NCI-H1048 (cell line): ENCODE results near the gene CELSR1.

Experiments used
- DNase-seq: peaks from one replicate; lab custom pipeline; 2025; lab: John Stamatoyannopoulos, UW

The CELSR1 gene

GRCh38 chr22:46374663-46375474 lies 162.6 kb downstream of the CELSR1 start:
- DNase-seq: no peak

- DNase-seq: no peak
Measured at GRCh38 chr22:46373921-46374662, 163.3 kb downstream of the CELSR1 start.

GRCh38 chr22:46373159-46373558 lies 164.3 kb downstream of the CELSR1 start:
- DNase-seq: no peak

DNA sequence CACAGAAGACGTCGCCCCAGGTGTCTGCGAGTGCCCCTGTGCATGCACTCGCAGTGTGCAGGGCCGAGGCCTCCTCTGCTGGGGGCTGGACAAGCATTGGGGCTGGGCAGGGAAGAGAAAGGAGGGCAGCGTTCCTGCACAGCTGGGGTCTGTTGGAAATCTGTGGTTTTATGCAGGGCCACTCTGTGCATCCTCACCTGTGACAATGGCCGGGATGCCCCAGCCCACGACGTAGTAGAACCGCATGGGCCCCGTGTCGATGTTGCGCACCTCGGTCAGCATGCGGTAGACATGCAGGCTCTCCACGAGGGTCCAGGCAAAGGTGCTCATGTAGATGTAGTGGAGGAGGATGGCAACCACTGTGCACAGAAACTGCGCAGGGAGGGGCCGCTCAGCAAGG lies 164.7 kb downstream of the CELSR1 start:
- no peak for DNase-seq

DNA sequence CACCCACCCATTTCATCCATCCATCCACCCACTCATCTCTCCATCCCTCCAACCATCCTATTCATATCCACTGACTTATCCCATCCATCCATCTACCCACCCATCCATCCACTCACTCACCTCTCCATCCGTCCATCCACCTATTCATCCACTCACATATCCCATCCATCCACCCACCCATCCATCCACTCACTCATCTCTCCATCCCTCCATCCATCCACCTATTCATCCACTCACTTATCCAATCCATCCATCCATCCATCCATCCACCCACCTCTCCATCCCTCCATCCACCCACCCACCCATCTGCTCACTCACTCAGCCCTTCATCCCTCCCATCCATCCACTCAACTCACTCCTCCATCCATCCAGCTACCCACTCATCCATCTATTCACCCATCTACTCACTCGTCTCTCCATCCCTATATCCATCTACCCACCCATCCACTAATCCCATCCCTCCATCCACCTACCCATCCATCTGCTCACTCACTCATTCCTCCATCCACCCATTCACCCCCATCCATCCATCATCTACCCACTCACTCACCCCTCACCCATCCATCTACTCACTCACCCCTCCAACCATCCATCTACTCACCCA lies 165.7 kb downstream of the CELSR1 start:
- DNase-seq: no peak

GRCh38 chr22:46370584-46371291 lies 166.7 kb downstream of the CELSR1 start:
- DNase-seq: no peak

DNA sequence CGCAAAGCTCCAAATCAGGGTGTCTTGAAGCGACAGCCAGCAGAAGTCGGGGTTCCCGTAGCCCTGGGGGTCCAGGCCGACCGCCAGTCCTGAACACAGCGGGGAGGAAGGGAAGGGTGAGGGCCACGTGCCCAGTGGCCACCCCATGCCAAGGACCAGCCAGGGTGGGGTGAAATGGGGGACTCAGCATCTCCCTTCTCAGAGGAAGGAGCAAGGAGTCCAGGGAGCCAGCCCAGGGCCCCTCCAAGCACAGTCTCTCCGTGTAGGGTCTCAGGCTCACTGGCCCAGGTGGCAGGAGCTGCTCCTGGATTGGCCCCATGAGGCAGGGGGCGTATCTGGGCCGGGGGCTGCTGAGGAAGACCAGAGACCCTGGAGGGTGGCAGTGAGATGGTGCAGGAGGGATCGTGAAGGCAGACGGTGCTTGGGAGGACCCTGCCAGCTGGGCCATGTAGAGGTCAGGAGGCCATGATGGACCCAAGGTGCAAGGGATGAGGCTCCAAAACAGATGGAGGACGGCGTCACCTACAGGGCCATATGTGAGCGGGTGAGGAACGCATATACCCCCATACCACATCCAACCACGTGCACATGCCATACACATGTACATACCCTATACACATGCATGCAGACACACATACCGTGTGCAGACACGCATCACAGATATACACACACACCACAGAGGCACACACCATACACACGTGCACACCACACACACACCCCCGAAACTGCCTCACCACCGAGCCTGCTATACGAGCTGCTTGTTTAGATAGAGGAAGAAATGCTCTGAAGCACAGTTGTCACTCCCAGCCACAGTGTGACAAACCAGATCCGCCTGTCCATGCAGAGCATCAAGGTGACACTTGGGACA lies 167.5 kb downstream of the CELSR1 start:
- DNase-seq: no peak

DNA sequence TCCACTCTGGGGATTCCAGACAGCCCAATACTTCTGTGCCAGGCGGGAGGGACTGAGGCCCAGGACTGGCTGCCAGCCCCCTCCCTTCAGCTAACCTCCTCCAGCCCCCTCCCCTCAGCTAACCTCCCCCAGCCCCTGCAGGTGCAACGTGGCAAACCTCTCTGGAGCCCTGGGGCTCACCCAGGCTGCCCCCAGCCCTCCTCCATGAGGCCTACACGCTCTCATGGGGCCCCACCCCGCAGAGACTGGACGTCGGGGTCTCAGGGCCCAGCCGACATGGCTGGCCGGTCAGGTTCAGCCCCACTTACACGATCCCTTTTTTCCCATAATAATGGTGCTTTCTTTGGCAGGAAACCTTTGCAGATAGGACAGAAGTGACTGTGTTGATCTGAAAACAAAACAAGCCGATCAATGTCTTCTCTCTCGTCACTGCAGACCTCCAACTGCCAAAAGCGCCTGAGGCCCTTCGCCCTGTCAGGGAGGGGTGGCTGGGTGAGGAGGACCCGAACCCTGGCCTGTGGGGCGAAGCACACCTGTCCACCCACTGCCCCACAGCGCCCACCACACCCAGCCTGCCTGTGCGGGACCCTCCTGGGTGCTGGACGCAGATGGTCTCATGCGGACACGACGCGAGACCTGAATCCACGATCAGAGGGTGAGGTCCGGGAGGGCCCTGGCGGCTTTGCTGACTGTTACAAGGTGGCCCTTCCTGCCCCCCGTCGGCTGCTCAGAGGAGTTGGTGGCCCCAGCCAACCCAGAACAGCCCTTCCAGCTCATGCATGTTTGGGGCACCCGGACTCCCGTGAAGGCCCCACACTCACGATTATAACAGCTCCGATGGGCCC lies 168.3 kb downstream of the CELSR1 start:
- no peak for DNase-seq

- DNase-seq: no peak
Measured at GRCh38 chr22:46368422-46368821, 169.0 kb downstream of the CELSR1 start.

GRCh38 chr22:46367707-46368191 lies 169.7 kb downstream of the CELSR1 start:
- peak; percentile 39 for DNase-seq

- no peak for DNase-seq
Measured at GRCh38 chr22:46366801-46367706, 170.4 kb downstream of the CELSR1 start.

GRCh38 chr22:46366327-46366731 lies 171.1 kb downstream of the CELSR1 start:
- DNase-seq: no peak

- DNase-seq: no peak
Measured at GRCh38 chr22:46365166-46365624, 172.2 kb downstream of the CELSR1 start.

- DNase-seq: no peak
Measured at GRCh38 chr22:46364341-46365165, 172.9 kb downstream of the CELSR1 start.

DNA sequence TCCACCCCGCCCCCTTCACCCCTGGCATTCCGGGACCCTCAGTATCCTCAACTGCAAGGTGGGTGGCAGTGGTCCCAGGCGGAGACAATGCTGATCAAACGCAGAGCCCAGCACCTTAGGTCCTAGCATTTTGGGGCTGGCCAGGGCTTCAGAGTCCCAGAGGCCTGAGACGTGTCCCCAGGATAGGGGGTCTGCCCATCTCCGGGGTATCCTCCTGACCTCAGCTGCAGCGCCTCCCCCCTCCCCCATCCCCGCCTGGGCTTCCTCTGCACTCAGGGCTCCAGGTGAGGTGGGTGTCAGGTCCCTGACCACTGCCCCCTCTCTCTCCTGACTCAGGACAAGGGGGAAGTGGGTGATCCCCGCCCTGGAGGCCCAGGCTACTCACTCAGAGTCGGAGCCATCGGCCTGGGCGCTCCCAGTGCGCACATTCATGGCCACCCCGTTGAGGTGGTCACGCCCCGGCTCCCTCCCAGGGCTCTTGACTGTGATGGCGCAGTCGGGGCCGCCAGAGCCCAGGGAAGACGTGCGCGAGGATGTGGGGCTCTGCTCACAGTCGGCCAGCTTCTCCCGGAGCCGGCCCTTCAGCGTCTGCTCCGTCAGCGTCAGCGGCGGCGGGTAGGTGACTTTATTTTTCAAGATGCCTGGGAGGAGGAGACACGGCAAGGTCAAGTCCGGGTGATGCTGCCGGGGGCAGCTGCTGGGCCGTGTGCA lies 173.7 kb downstream of the CELSR1 start:
- no peak for DNase-seq

- DNase-seq: no peak
Measured at GRCh38 chr22:46362934-46363515, 174.4 kb downstream of the CELSR1 start.
